HL-60 (cell line): ENCODE results near the gene CCDC107.
A peak's percentile ranks its signal among the peaks of the same experiment; 100 is the strongest.

Source experiments
- DNase-seq, 2 experiments: peaks; one replicate each; pipeline ENCODE4 v3.0.0-alpha.2; 2010 to 2020; ENCODE audit warnings: low read depth in 1 of 2, low spot score in 1 of 2
- H3K27ac ChIP-seq: fragments of 250-450 bp; sonication (Bioruptor Pico); replicated peaks from 2 replicates; pipeline ENCODE4 v1.5.1; 2020; ENCODE audit warnings: mild to moderate bottlenecking, moderate library complexity
- H3K27me3 ChIP-seq: fragments of 250-450 bp; sonication (Bioruptor Pico); 2 replicates; pipeline ENCODE4 v1.5.1; 2021; ENCODE audit warnings: mild to moderate bottlenecking, moderate library complexity; ENCODE audit not compliant: insufficient read depth, poor library complexity, severe bottlenecking
- H3K4me3 ChIP-seq: replicated peaks from 2 replicates; pipeline ENCODE4 v1.5.1; 2011; ENCODE audit warnings: mild to moderate bottlenecking, control low read depth, low read length; ENCODE audit not compliant: insufficient read depth
- CTCF ChIP-seq: IDR thresholded peaks from one replicate; pipeline ENCODE4 v1.5.1; 2011; ENCODE audit warnings: low read length, control low read depth, inconsistent platforms; ENCODE audit not compliant: insufficient read depth
- GABPA ChIP-seq: IDR thresholded peaks from 2 replicates; pipeline ENCODE4 v1.6.1; 2012; ENCODE audit warnings: low read depth
- POLR2AphosphoS5 ChIP-seq: IDR thresholded peaks from 2 replicates; pipeline ENCODE4 v1.6.1; 2012; ENCODE audit warnings: low read depth
- REST ChIP-seq: IDR thresholded peaks from 2 replicates; pipeline ENCODE4 v1.6.1; 2012; ENCODE audit warnings: low read depth; ENCODE audit not compliant: insufficient replicate concordance
- SPI1 ChIP-seq: IDR thresholded peaks from 2 replicates; pipeline ENCODE4 v1.6.1; 2012; ENCODE audit warnings: low read depth, mild to moderate bottlenecking, borderline replicate concordance

The CCDC107 gene

GRCh38 chr9:35690294-35690613 lies 32.2 kb downstream of the CCDC107 start:
- Histone ChIP-seq H3K27ac (peak overlapping the region; percentile 77), H3K4me3 (peak overlapping the region; percentile 67), H3K27me3 (no peaks in the 10 kb centered on the region)
- TF ChIP-seq GABPA (no peak), CTCF (no peak), SPI1 (no peak), REST (no peak), POLR2AphosphoS5 (no peak)
- DNase-seq: peak in 1 of 2 experiments; percentile 12

GRCh38 chr9:35690614-35691333 lies 32.7 kb downstream of the CCDC107 start:
- peak overlapping the region; percentile 67 for H3K4me3 ChIP-seq
- H3K27ac ChIP-seq: peak overlapping the region; percentile 77
- DNase-seq: peak; percentile 22 to 58
- TF ChIP-seq CTCF: no peak
- TF ChIP-seq SPI1: peak; percentile 47; the same call in 1 of the 2 replicates
- TF ChIP-seq POLR2AphosphoS5: peak; percentile 21; the same call in 1 of the 2 replicates
- no peak for TF ChIP-seq GABPA
- no peak for TF ChIP-seq REST
- H3K27me3 ChIP-seq: no peaks in the 10 kb centered on the region

- Histone ChIP-seq H3K27me3 (no peaks in the 10 kb centered on the region), H3K27ac (peak overlapping the region; percentile 77), H3K4me3 (peak overlapping the region; percentile 67)
- TF ChIP-seq CTCF: no peak
- TF ChIP-seq SPI1: no peak
- no peak for TF ChIP-seq POLR2AphosphoS5
- TF ChIP-seq GABPA: no peak
- no peak for TF ChIP-seq REST
- DNase-seq: peak; percentile 16 to 25
Measured at GRCh38 chr9:35691334-35691650, 33.2 kb downstream of the CCDC107 start.
